Mesendoderm (in vitro differentiated cells): ENCODE results near the gene DPYD.

Experiments used
- DNase-seq: peaks from one replicate; pipeline ENCODE4 v3.0.0; 2013
- H2AK5ac ChIP-seq: 2 replicates; pipeline ENCODE4 v1.6.1; 2013; ENCODE audit warnings: low read length, inconsistent platforms
- H2BK120ac ChIP-seq: 2 replicates; pipeline ENCODE4 v1.6.1; 2013; ENCODE audit warnings: low read depth, mild to moderate bottlenecking, low read length, moderate library complexity, mixed read lengths
- H2BK15ac ChIP-seq: replicated peaks from 2 replicates; pipeline ENCODE4 v1.6.1; 2013; ENCODE audit warnings: low read depth, mild to moderate bottlenecking, moderate library complexity
- H2BK5ac ChIP-seq: 2 replicates; pipeline ENCODE4 v1.6.1; 2013; ENCODE audit warnings: low read length, inconsistent platforms
- H3K18ac ChIP-seq: 2 replicates; pipeline ENCODE4 v1.6.1; 2013; ENCODE audit warnings: mild to moderate bottlenecking, low read length, mixed read lengths
- H3K23ac ChIP-seq: one replicate; pipeline ENCODE4 v1.6.1; 2013; ENCODE audit warnings: low read length
- H3K27ac ChIP-seq: 2 replicates; pipeline ENCODE4 v1.5.1; 2013; ENCODE audit warnings: low read depth, mild to moderate bottlenecking, inconsistent platforms, low read length, moderate library complexity
- H3K27me3 ChIP-seq: 2 replicates; pipeline ENCODE4 v1.6.1; 2013; ENCODE audit warnings: low read length, control low read depth, mild to moderate bottlenecking, inconsistent platforms; ENCODE audit not compliant: insufficient read depth, poor library complexity
- H3K36me3 ChIP-seq: 2 replicates; pipeline ENCODE4 v1.6.1; 2013; ENCODE audit warnings: low read length, inconsistent platforms; ENCODE audit not compliant: control insufficient read depth, insufficient read depth
- H3K4ac ChIP-seq: one replicate; pipeline ENCODE4 v1.6.1; 2013; ENCODE audit warnings: low read depth, mild to moderate bottlenecking, low read length, moderate library complexity
- H3K4me1 ChIP-seq: 2 replicates; pipeline ENCODE4 v1.6.1; 2013; ENCODE audit warnings: low read depth, low read length, inconsistent platforms; ENCODE audit not compliant: control insufficient read depth
- H3K4me2 ChIP-seq: 2 replicates; pipeline ENCODE4 v1.6.1; 2013; ENCODE audit warnings: low read length
- H3K4me3 ChIP-seq: 2 replicates; pipeline ENCODE4 v1.5.1; 2013; ENCODE audit warnings: mild to moderate bottlenecking, low read length
- H3K56ac ChIP-seq: one replicate; pipeline ENCODE4 v1.6.1; 2013; ENCODE audit warnings: low read length
- H3K79me1 ChIP-seq: 2 replicates; pipeline ENCODE4 v1.6.1; 2013; ENCODE audit warnings: low read length, inconsistent platforms
- H3K79me2 ChIP-seq: 2 replicates; pipeline ENCODE4 v1.6.1; 2013; ENCODE audit warnings: mild to moderate bottlenecking, low read length; ENCODE audit not compliant: control insufficient read depth, insufficient read depth
- H3K9ac ChIP-seq: 2 replicates; pipeline ENCODE4 v1.6.1; 2013; ENCODE audit warnings: low read length, inconsistent platforms
- H4K5ac ChIP-seq: one replicate; pipeline ENCODE4 v1.6.1; 2013; ENCODE audit warnings: low read length
- H4K8ac ChIP-seq: one replicate; pipeline ENCODE4 v1.6.1; 2013; ENCODE audit warnings: low read depth, mild to moderate bottlenecking, control low read depth, low read length, moderate library complexity
- WGBS: extraction: QIAGEN DNeasy Blood & Tissue Kit; methylation state at CpG from one replicate; pipeline ENCODE4 v1.1.7; 2013; ENCODE audit warnings: low lambda C conversion rate, missing lambda C conversion rate; ENCODE audit not compliant: insufficient coverage; ENCODE audit errors: extremely low coverage; 5-methylcytosine and 5-hydroxymethylcytosine counted together

Gene DPYD

DNA sequence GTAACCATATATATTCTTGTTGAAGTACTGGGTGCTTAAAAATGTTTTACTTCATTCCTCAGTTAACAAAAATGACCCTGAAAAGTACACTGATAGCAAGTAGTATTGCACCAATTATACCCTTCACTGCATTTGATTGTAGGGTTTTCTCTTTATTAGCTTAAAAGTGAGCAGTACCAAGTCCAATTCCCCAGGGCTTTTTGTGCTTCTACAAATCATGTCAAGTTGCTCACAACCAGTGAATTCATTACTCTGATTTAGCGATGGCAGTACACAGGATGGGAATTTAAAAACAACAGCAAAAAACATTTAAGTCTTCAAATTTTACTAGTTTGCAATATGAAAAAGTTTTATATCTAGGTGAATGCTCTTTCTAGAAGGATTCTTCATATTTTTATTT lies 762.8 kb downstream of the DPYD start:
- no peak overlapping the region for H2AK5ac ChIP-seq
- no peak overlapping the region for H4K8ac ChIP-seq
- no peak overlapping the region for H4K5ac ChIP-seq
- H3K18ac ChIP-seq: no peak overlapping the region
- no peak overlapping the region for H2BK5ac ChIP-seq
- no peak overlapping the region for H2BK15ac ChIP-seq
- no peak overlapping the region for H3K56ac ChIP-seq
- H3K79me2 ChIP-seq: no peaks in the 10 kb centered on the region
- H3K36me3 ChIP-seq: no peaks in the 10 kb centered on the region
- H3K4me3 ChIP-seq: no peak overlapping the region
- H3K9ac ChIP-seq: no peak overlapping the region
- H3K4me1 ChIP-seq: no peaks in the 10 kb centered on the region
- no peaks in the 10 kb centered on the region for H3K27me3 ChIP-seq
- no peaks in the 10 kb centered on the region for H3K79me1 ChIP-seq
- no peak overlapping the region for H3K4me2 ChIP-seq
- no peak overlapping the region for H3K23ac ChIP-seq
- no peak overlapping the region for H3K4ac ChIP-seq
- H2BK120ac ChIP-seq: no peak overlapping the region
- DNase-seq: no peak
- WGBS: no CpG with 5 or more reads among the region's 1 CpG
- H3K27ac ChIP-seq: no peak overlapping the region

GRCh38 chr1:97151651-97152050 lies 769.2 kb downstream of the DPYD start:
- Histone ChIP-seq H3K79me1 (no peaks in the 10 kb centered on the region), H4K8ac (no peak overlapping the region), H3K36me3 (no peaks in the 10 kb centered on the region), H3K27me3 (no peaks in the 10 kb centered on the region), H3K79me2 (no peaks in the 10 kb centered on the region), H3K4me1 (no peaks in the 10 kb centered on the region), H3K9ac (no peak overlapping the region), H3K27ac (no peak overlapping the region), H3K23ac (no peak overlapping the region), H2AK5ac (no peak overlapping the region), H3K4me2 (no peak overlapping the region), H2BK120ac (no peak overlapping the region), H2BK15ac (no peak overlapping the region), H3K56ac (no peak overlapping the region), H2BK5ac (no peak overlapping the region), H4K5ac (no peak overlapping the region), H3K18ac (no peak overlapping the region), H3K4me3 (no peak overlapping the region), H3K4ac (no peak overlapping the region)
- DNase-seq: no peak

GRCh38 chr1:97145321-97145956 lies 775.4 kb downstream of the DPYD start:
- Histone ChIP-seq H3K18ac (no peak overlapping the region), H2BK120ac (no peak overlapping the region), H4K5ac (no peak overlapping the region), H2BK5ac (no peak overlapping the region), H3K27me3 (no peaks in the 10 kb centered on the region), H3K79me1 (no peaks in the 10 kb centered on the region), H3K4me3 (no peak overlapping the region), H4K8ac (no peak overlapping the region), H3K27ac (no peak overlapping the region), H3K4me1 (no peaks in the 10 kb centered on the region), H2BK15ac (no peak overlapping the region), H3K23ac (no peak overlapping the region), H3K79me2 (no peaks in the 10 kb centered on the region), H3K4ac (no peak overlapping the region), H3K9ac (no peak overlapping the region), H3K4me2 (no peak overlapping the region), H2AK5ac (no peak overlapping the region), H3K36me3 (no peaks in the 10 kb centered on the region), H3K56ac (no peak overlapping the region)
- DNase-seq: no peak
- no CpG with 5 or more reads among the region's 6 CpGs for WGBS

DNA sequence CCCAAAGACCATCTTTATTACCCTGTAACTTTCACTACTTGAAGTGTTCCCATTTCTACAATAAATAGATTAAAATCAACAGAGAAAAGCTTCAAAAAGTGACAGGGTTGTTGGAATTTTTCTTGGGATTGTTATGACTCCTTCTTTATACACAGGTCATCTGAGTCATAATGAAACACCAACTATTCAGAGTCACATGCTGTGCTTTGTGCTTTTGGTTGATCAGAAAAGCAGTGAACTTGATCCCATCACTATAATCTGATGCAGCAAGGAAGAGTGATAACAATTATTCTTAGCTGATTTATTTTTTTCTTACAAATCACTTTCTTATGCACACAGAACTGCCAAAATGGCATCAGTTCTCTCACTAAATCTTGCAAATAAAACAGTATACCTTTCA lies 776.3 kb downstream of the DPYD start:
- no peak overlapping the region for H3K18ac ChIP-seq
- no peak overlapping the region for H2BK5ac ChIP-seq
- H3K79me1 ChIP-seq: no peaks in the 10 kb centered on the region
- H3K56ac ChIP-seq: no peak overlapping the region
- no peak overlapping the region for H2BK120ac ChIP-seq
- H3K4ac ChIP-seq: no peak overlapping the region
- no peak overlapping the region for H3K4me3 ChIP-seq
- H2BK15ac ChIP-seq: no peak overlapping the region
- no peaks in the 10 kb centered on the region for H3K27me3 ChIP-seq
- H2AK5ac ChIP-seq: no peak overlapping the region
- H3K27ac ChIP-seq: no peak overlapping the region
- no peak overlapping the region for H3K23ac ChIP-seq
- no peaks in the 10 kb centered on the region for H3K36me3 ChIP-seq
- no peak overlapping the region for H4K8ac ChIP-seq
- DNase-seq: no peak
- H3K9ac ChIP-seq: no peak overlapping the region
- H4K5ac ChIP-seq: no peak overlapping the region
- H3K4me1 ChIP-seq: no peaks in the 10 kb centered on the region
- no peak overlapping the region for H3K4me2 ChIP-seq
- no peaks in the 10 kb centered on the region for H3K79me2 ChIP-seq

GRCh38 chr1:97143236-97143882 lies 777.5 kb downstream of the DPYD start:
- Histone ChIP-seq H3K23ac (no peak overlapping the region), H3K4ac (no peak overlapping the region), H3K4me1 (no peaks in the 10 kb centered on the region), H4K5ac (no peak overlapping the region), H2BK15ac (no peak overlapping the region), H2BK5ac (no peak overlapping the region), H3K56ac (no peak overlapping the region), H3K18ac (no peak overlapping the region), H3K4me2 (no peak overlapping the region), H3K4me3 (no peak overlapping the region), H3K27me3 (no peaks in the 10 kb centered on the region), H3K9ac (no peak overlapping the region), H3K79me1 (no peaks in the 10 kb centered on the region), H3K36me3 (no peaks in the 10 kb centered on the region), H2AK5ac (no peak overlapping the region), H4K8ac (no peak overlapping the region), H2BK120ac (no peak overlapping the region), H3K79me2 (no peaks in the 10 kb centered on the region), H3K27ac (no peak overlapping the region)
- no CpG with 5 or more reads among the region's 2 CpGs for WGBS
- no peak for DNase-seq

DNA sequence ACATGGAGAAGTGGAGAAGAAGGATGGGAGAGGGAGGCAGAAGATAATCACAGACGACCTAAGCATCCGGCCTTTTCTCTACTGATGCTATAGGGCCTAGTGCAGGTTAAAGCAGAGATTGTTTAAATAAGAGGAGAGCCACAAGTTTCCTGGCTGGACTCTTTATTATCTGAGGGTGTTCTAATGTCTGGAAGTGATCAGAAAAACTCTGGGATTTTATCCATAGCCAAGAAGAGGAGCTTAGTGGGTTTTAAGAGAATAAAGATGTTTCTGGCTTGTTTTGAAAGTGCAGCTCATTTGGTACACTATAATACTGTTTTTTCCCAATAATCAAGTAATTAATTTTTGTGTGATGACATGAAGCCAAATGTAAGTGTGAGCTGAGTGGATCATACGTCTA lies 780.2 kb downstream of the DPYD start:
- Histone ChIP-seq H2BK15ac (no peak overlapping the region), H3K9ac (no peak overlapping the region), H3K79me2 (no peaks in the 10 kb centered on the region), H3K18ac (no peak overlapping the region), H3K56ac (no peak overlapping the region), H3K23ac (no peak overlapping the region), H3K36me3 (no peaks in the 10 kb centered on the region), H3K4me1 (no peaks in the 10 kb centered on the region), H3K27me3 (no peaks in the 10 kb centered on the region), H2AK5ac (no peak overlapping the region), H4K8ac (no peak overlapping the region), H3K27ac (no peak overlapping the region), H2BK5ac (no peak overlapping the region), H3K79me1 (no peaks in the 10 kb centered on the region), H3K4me2 (no peak overlapping the region), H3K4ac (no peak overlapping the region), H3K4me3 (no peak overlapping the region), H2BK120ac (no peak overlapping the region), H4K5ac (no peak overlapping the region)
- no peak for DNase-seq
- WGBS: no CpG with 5 or more reads among the region's 3 CpGs
